Measurements from ENCODE around the gene CHD1L.

The CHD1L gene

GRCh38 chr1:147337040-147337630 lies 94.7 kb downstream of the CHD1L start:
- no peak for DNase-seq (ENCODE audit: low read depth)
- TF ChIP-seq POLR2A (IDR thresholded peaks at IDR 0.05; ENCODE audit: extremely low read depth, insufficient read length) (no peak), MAX (IDR thresholded peaks at IDR 0.05; ENCODE audit: low read depth, low read length) (no peak), MYC (IDR thresholded peaks at IDR 0.05; ENCODE audit: low read depth, low read length) (no peak), CTCF (IDR thresholded peaks at IDR 0.05; ENCODE audit: low read depth, low read length) (no peak)
- no peak overlapping the region for H3K4me3 ChIP-seq (ENCODE audit: low read depth, low read length)

GRCh38 chr1:147338571-147338970 lies 96.1 kb downstream of the CHD1L start:
- TF ChIP-seq MAX (IDR thresholded peaks at IDR 0.05; ENCODE audit: low read depth, low read length) (no peak), POLR2A (IDR thresholded peaks at IDR 0.05; ENCODE audit: extremely low read depth, insufficient read length) (no peak), CTCF (IDR thresholded peaks at IDR 0.05; ENCODE audit: low read depth, low read length) (no peak), MYC (IDR thresholded peaks at IDR 0.05; ENCODE audit: low read depth, low read length) (no peak)
- no peak for DNase-seq (ENCODE audit: low read depth)
- H3K4me3 ChIP-seq (ENCODE audit: low read depth, low read length) = no peak overlapping the region

GRCh38 chr1:147341246-147341645 lies 98.8 kb downstream of the CHD1L start:
- DNase-seq (ENCODE audit: low read depth) = no peak
- no peak overlapping the region for H3K4me3 ChIP-seq (ENCODE audit: low read depth, low read length)

More at GRCh38 chr1:147341246-147341645, 98.8 kb downstream of the CHD1L start:
- TF ChIP-seq POLR2A (IDR thresholded peaks at IDR 0.05; ENCODE audit: extremely low read depth, insufficient read length) (no peak), CTCF (IDR thresholded peaks at IDR 0.05; ENCODE audit: low read depth, low read length) (no peak), MAX (IDR thresholded peaks at IDR 0.05; ENCODE audit: low read depth, low read length) (no peak), MYC (IDR thresholded peaks at IDR 0.05; ENCODE audit: low read depth, low read length) (no peak)

Data from NB4 (cell line).